RCC 7860 (cell line): Measurements from ENCODE around the gene AFM.

Experiments used
- DNase-seq: peaks from one replicate; pipeline ENCODE4 v3.0.0-alpha.2; 2015; ENCODE audit warnings: low spot score
- FAIRE-seq: peaks from 2 replicates; lab custom pipeline; 2012; peaks lifted over from hg19 to GRCh38; lab: Jason Lieb, UNC

AFM gene, protein sequence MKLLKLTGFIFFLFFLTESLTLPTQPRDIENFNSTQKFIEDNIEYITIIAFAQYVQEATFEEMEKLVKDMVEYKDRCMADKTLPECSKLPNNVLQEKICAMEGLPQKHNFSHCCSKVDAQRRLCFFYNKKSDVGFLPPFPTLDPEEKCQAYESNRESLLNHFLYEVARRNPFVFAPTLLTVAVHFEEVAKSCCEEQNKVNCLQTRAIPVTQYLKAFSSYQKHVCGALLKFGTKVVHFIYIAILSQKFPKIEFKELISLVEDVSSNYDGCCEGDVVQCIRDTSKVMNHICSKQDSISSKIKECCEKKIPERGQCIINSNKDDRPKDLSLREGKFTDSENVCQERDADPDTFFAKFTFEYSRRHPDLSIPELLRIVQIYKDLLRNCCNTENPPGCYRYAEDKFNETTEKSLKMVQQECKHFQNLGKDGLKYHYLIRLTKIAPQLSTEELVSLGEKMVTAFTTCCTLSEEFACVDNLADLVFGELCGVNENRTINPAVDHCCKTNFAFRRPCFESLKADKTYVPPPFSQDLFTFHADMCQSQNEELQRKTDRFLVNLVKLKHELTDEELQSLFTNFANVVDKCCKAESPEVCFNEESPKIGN

DNA sequence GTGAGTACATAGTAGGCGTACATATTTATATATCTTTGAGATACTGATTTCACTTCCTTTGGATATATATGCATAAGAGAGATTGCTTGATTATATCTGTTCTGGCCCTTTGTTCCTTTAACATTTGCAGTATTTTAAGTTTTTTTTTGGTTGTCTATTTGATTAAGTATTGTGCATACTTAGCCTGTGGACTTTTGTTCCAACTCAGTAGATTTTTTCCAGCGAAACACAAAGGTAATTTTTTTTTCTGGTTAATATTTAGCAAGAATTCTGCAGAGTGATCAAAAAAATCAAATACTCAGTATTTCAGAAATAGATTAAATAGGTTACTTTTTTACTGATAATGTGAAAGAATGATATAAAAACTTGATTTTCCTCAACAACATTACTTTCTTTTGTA is at the start of gene AFM:
Gene AFM (plus strand): TSS at position 388 of the 400 bp plus-strand sequence. CDS start 31 bp downstream, outside the sequence.
- FAIRE-seq (peak; percentile 30), DNase-seq (no peak)

DNA sequence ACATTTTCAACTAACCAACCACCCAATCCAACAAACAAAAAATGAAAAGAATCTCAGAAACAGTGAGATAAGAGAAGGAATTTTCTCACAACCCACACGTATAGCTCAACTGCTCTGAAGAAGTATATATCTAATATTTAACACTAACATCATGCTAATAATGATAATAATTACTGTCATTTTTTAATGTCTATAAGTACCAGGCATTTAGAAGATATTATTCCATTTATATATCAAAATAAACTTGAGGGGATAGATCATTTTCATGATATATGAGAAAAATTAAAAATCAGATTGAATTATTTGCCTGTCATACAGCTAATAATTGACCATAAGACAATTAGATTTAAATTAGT is 49.8 kb upstream of the AFM start:
- DNase-seq (no peak), FAIRE-seq (no peak)

DNA sequence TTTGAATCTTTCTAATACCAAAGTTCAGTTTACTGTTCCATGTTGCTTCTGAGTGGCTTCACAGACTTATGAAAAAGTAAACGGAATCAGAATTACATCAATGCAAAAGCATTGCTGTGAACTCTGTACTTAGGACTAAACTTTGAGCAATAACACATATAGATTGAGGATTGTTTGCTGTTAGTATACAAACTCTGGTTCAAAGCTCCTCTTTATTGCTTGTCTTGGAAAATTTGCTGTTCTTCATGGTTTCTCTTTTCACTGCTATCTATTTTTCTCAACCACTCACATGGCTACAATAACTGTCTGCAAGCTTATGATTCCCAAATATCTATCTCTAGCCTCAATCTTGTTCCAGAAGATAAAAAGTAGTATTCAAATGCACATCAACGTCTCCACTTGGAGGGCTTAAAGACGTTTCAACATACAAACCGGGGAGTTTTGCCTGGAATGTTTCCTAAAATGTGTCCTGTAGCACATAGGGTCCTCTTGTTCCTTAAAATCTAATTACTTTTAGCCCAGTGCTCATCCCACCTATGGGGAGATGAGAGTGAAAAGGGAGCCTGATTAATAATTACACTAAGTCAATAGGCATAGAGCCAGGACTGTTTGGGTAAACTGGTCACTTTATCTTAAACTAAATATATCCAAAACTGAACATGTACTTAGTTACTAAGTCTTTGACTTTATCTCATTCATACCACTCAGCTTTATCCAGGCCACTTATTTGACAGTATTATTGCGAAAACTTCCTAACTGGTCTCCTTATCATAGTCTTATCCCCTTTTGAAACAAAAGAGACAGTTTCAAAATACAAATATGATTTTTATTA is 49.2 kb upstream of the AFM start:
- FAIRE-seq (no peak), DNase-seq (no peak)

DNA sequence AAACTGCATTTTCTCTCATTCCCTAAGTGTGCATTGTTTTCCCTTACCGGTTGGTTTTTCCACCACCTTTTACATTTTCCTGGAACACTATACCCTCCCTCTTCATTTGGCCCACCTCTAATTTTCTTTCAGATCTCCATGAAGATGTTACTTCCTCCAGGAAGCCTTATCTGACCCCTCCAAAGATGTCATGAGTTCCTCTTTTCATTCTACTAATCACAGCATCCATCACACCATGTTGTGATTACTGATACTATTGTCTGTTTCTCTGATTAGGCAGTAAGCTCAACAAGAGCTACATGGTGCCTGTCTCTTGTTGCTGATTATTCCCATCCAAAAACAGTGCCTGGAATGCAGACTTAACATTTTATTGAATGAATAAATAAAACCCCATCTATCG is 48.4 kb upstream of the AFM start:
- DNase-seq (no peak), FAIRE-seq (no peak)

DNA sequence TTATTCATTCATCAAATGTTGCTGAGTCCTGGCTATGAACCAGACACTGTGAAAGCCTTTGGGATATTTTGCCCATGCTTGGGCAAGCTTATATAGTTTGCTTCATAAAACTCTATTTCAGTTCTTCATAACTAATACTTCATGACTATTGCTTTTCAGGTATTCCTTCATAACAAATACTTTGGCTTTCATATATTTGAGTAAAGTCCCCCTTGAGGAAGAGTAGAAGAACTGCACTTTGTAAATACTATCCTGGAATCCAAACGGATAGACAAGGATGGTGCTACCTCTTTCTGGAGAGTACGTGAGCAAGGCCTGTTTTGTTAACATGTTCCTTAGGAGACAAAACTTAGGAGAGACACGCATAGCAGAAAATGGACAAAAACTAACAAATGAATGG is 47.2 kb upstream of the AFM start:
- FAIRE-seq (no peak), DNase-seq (peak; percentile 26)

DNA sequence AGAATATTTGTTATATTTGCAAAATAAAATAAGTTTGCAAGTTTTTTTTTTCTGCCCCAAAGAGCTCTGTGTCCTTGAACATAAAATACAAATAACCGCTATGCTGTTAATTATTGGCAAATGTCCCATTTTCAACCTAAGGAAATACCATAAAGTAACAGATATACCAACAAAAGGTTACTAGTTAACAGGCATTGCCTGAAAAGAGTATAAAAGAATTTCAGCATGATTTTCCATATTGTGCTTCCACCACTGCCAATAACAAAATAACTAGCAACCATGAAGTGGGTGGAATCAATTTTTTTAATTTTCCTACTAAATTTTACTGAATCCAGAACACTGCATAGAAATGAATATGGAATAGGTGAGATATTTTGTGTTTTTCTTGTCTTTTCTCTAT is 45.6 kb upstream of the AFM start, which contains the start of gene AFP:
Gene AFP (plus strand): TSS at position 238 of the 400 bp plus-strand sequence. CDS start 42 bp downstream, at position 280.
- no peak for FAIRE-seq
- no peak for DNase-seq

DNA sequence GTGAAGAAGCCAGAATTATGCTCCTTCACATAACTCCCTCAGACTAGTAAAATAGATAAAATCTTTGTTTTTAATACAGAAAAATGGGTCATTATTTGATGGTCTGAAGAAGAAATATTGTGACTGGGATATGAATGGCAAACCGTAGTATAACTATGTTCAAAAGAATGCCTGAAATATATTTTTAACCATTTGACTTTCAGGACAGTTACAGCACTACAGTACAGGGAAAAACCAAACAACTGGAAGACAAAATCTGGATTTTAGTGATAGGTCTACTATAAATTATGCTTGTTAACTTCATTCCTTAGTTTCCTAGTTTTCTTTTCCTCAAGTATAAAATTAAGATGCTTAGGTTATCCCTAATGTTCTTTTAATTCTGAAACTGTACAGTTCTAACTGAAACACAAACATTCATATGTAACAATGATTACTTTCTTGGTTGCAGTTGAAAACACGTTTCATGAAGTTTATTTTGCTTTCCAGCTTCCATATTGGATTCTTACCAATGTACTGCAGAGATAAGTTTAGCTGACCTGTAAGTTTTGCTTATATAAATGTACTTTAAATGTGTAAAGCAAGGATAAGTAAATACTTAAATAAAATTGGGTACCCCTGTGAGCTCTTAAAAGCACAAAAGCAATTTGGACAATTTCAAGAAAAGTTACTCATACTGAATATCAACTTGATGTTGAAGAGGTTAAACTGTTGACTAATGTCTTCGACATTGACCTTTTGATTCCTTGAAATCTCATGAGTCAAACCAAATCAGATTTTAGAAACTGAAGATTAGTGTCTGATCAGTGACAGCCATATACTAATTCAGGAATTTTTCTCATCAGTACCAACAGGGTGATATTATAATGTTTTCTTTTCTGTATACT is 44.6 kb upstream of the AFM start:
- no peak for FAIRE-seq
- no peak for DNase-seq

DNA sequence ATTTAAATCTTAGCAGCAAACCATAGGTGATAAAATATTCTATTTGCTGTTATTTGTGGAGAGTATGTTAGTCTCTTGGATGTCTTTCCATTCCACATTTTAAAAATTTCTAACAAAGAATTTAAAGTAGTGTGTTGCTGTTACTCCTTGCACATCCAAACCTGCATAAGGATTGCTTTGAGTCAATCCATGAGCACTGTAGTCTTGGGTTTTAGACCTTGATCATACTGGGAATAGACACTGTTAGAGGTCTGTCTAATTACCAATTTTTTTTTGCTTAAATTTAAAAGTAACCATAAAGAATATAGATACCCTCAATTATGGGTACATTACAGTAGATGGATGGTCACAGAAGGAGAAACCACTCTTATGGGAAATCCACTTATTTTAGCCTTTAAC is 44.0 kb upstream of the AFM start:
- DNase-seq: no peak

DNA sequence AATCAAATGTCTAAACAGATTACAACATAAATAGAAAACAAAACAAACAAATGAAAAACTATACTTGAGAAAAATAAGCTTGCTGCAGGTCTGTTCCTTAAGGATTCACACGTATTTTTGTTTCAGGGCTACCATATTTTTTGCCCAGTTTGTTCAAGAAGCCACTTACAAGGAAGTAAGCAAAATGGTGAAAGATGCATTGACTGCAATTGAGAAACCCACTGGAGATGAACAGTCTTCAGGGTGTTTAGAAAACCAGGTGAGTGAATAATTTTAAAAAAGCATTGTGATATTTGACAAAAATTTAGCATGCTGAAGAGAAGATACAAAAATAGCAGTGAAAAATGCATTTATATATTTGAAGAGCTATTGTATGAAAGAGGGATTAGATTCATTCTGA is 43.5 kb upstream of the AFM start:
- no peak for DNase-seq
- no peak for FAIRE-seq

More for the DNA sequence above, 44.0 kb upstream of the AFM start:
- FAIRE-seq: no peak

DNA sequence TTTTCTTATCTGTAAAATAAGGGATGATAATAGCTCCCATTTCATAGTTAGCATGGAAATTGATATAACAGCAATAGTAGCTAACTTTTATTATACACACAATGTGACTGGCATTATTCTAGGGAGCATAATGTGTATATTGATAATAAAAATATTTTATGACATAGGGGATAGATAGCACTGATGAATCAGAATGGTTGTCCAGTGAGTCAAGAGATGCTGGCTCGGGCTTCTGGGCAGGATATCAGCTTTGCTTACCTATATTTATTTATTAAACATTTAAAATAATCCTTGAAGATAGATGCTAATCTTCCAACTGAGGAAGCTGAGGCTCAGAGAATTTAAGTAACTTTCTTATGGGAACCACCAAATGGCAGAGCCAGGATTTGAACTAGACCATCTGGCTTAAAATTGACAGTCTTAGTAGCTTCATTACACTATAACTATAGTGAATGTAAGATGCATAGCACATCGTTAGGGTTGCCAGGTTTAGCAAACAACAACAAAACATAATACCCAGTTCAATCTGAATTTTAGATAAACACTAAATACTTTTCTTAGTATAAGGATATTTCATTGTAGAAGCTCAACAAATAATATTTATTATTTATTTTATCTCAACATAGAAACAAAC is 42.8 kb upstream of the AFM start:
- no peak for DNase-seq
- no peak for FAIRE-seq

DNA sequence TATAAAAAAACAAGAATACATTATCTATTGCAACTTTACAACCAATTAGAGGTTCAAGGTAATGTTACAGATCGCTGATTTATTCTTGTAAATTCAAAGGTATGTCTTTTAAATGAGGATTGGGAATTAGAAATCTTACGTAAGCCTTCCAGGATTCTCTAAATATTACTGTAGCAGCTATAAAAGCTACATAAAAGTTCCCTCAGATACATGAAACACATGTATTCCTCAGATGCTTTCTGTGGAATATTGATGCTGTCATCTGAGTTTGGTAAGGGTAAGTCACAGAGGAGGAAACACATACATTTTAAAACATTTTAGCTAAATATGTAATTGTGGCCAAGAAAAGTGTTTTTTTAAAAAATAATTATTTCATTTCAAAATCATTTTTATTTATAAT is 42.1 kb upstream of the AFM start:
- no peak for DNase-seq
- no peak for FAIRE-seq

DNA sequence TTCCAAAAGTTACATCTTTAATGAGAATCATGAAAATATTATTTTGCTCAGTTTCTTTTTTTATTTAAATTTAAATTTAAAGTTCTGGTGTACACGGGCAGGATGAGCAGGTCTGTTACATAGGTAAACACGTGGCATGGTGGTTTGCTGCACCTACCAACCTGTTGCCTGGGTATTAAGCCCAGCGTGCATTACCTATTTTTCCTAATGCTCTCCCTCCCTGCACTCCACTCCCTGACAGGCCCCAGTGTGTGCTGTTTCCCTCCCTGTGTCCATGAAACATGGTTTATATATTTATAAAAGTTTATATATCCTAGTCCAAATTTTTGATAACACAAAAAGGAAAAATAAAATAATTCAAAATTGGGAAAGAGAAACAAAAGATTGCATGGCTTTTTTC is 41.6 kb upstream of the AFM start:
- FAIRE-seq (no peak), DNase-seq (no peak)

DNA sequence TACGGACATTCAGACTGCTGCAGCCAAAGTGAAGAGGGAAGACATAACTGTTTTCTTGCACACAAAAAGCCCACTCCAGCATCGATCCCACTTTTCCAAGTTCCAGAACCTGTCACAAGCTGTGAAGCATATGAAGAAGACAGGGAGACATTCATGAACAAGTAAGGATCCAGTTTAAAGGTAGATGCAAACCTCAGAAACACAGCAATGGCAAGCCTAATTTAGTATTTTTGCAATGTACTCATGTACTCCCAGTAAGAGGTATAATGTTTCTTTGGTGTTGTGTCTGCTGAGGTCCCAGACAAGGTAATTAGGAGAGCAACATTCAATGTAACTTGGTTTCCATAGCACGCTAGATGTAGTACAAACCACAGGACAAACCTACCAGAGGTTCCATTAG is 40.9 kb upstream of the AFM start:
- FAIRE-seq (no peak), DNase-seq (no peak)

DNA sequence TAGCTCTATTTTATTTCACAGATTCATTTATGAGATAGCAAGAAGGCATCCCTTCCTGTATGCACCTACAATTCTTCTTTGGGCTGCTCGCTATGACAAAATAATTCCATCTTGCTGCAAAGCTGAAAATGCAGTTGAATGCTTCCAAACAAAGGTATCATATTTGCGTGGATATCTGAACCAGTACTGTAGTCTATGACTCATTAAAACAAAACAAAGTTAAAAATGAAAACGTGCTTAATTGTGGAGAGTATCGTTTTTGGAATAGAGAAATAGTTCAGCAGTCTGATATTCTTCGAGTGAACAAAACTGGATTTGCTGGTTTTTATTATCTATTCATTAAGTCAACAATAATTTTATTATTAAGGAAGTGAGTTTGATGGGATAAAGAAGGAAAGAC is 39.3 kb upstream of the AFM start:
- no peak for DNase-seq
- no peak for FAIRE-seq

DNA sequence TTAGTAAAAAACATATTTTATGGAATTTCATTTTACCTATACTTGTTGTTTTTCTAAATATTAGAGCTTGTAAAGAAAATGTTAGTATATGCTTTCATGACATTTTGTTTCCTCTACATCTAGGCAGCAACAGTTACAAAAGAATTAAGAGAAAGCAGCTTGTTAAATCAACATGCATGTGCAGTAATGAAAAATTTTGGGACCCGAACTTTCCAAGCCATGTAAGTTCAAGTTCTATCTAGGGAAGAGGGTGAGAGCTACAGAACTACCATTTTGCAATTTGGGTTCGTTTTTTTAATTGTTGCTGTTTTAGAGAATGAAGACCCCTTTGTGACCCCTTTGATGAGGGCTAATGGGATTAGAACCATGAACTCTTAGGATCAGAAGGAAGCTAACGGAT is 38.3 kb upstream of the AFM start:
- DNase-seq: no peak
- no peak for FAIRE-seq

DNA sequence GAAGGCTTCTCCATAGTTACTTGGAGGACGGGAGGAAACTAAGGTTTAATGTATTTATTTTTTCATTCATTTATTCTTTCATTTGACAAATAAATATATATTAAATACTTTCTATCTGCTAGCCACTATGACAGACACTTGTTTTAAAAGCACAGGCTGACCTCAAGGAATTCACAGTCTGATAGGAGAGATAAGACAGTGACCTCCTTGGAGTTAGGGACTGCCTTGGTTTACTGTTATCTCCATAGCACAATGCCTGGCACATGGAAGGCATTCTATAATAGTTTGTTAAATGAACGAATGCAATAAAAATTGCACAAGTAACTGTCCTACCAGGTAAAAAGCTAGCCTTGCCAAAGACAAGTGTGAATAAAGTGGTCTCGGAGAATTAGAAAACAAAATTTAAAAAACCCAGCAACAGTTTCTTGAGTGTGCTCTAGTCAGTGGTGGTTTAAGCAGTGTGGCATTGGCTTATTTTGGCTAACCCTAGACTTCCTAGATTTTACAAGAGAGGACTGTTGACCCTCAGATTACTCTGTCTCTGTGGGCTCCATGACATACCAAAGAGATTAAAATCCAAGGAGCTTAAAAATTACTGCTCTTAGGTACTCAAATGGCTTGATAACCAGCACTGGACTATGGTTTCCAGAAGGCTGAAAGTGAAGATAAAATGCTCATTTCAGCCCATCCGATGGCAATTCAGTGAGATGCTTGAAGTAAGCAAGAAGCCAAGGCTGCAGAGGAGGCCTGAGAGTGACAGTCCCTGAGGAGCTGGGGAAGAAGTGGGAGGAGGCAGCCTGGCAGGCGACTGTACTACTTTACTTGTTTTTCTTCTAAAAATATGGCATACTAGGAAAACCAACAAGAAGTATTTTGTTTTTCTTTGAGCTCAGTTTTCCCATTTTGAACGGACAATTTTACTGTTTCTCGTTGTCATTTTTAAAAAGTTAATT is 35.9 kb upstream of the AFM start:
- DNase-seq (no peak), FAIRE-seq (no peak)

DNA sequence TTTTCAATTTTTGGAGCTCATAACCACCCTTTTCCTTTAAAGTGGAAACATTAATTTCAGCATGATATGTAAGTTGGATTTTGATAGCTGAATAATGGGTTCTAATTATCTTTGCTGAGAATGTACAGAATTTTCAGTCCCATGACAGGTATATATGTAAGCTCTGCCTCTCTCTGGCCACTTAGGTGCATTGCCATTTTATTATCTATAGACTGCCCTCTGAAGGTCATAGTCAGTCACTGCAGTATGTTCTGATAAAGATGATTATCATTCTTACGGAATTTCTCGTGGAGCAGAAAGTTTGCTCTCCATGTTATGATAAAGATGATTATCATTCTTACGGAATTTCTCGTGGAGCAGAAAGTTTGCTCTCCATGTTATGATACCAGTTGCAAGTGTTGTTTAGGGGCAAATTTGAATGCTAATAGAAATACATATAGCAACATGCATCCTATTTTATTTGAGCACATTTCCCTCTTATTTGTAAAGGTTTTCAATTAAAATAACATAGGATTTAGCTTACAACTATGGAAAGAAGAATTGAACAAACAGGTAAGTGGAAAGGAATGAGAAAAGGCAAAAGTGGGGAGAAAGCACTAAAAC is 35.1 kb upstream of the AFM start:
- DNase-seq (peak; percentile 60), FAIRE-seq (peak; percentile 46)

DNA sequence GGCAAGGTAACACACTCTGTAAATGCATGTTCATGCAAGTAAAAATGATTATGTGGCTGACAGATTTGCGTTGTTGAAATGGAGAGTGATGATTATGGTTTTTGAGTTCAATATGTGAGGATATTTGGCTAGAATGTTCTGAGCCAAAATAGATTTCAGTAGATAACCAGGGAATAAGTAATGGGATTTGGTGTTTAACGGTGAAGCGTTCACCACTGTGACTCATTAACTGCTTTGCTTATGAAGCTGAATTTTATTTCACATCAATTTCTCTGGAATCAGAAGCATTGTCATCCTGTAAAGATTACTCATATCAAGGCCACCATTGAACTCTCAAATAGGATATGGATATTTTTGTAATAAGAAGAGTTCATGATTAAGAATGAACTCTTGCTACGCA is 33.9 kb upstream of the AFM start:
- peak; percentile 30 for FAIRE-seq

More for the DNA sequence above, 33.9 kb upstream of the AFM start:
- peak; percentile 22 for DNase-seq
